ENCODE results near the gene ANLN. TPM values are rescaled to one million over a fixed set of nuclear protein-coding genes. Genes with fewer than 3 reads are reported as not detected.
A peak's percentile ranks its signal among the peaks of the same experiment; 100 is the strongest.
"Not testable (repeated sequence)": the region's sequence is repeated elsewhere in the genome, so short reads cannot be mapped to it uniquely, and the experiment has no call there.

ANLN gene
- polyA plus RNA-seq, 3 donors: 20.6 to 34.8 (median 30.3) TPM

DNA sequence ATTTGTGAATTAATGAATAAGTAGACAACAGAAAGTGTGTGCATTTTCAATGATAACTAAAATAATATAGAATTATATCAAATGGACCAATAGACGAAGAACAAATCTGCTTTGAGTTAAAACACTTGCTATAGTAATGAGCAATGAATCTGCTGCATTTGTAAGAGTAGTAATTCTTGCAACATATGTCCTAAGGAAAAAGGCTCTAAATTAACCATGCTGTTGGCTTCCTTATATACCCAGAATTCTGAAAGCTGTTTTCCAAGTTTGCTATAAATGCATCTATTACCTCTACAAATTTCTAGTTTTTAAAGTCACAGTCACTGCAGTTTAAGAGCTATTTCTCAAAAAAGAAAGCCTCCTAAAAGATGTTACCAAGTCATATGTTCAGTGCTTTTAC is 20.5 kb upstream of the ANLN start:
- DNase-seq (ENCODE audit: extremely low read depth in 1 of 11, low read depth in 9 of 11, low spot score in 4 of 11): no peak

GRCh38 chr7:36370046-36370445 is 19.6 kb upstream of the ANLN start:
- DNase-seq (ENCODE audit: extremely low read depth in 1 of 11, low read depth in 9 of 11, low spot score in 4 of 11): no peak

GRCh38 chr7:36372156-36372555 is 17.5 kb upstream of the ANLN start:
- DNase-seq (ENCODE audit: extremely low read depth in 1 of 11, low read depth in 9 of 11, low spot score in 4 of 11): no peak

GRCh38 chr7:36378555-36378954 is 11.1 kb upstream of the ANLN start:
- DNase-seq (ENCODE audit: extremely low read depth in 1 of 11, low read depth in 9 of 11, low spot score in 4 of 11): not testable (repeated sequence)

DNA sequence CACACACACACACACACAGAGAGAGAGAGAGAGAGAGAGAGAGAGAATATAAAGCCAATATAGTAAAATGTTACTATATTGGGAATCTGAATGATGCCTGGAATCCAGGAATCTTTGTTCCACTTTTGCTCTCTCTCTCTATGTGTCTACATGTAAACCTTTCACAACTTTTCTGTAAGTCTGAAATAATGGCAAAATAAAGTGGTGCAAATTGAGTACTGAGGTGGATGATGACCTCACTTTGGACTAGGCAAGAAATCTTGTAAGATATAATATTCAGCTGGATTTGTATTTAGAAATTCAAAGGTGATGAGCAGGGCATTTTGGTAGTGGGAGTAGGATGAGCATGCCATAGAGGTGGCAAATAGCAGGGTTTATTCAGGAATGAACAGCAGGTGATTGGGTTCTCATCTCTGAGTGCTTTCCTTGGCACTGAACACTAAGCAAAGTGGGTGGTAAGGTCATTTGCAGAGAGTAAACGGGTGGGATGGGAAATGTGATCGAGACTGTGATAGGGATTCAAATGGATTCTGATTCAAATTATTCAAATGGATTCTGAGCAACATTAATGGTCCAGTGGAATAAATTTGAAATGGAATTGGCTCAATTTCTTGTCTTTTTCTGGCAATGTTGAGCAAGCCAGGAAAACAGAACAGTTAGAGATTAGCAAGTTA is 9.7 kb upstream of the ANLN start:
- DNase-seq (ENCODE audit: extremely low read depth in 1 of 11, low read depth in 9 of 11, low spot score in 4 of 11): no peak

GRCh38 chr7:36381056-36381455 is 8.6 kb upstream of the ANLN start:
- no peak for DNase-seq (ENCODE audit: extremely low read depth in 1 of 11, low read depth in 9 of 11, low spot score in 4 of 11)

DNA sequence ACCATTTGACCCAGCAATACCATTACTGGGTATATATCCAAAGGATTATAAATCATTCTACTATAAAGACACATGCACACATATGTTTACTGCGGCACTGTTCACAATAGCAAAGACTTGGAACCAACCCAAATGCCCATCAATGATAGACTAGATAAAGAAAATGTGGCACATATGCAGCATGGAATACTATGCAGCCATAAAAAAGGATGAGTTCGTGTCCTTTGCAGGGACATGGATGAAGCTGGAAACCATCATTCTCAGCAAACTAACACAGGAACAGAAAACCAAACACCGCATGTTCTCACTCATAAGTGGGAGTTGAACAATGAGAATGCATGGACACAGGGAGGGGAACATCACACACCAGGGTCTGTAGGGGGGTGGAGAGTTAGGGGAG is 6.4 kb upstream of the ANLN start:
- DNase-seq (ENCODE audit: extremely low read depth in 1 of 11, low read depth in 9 of 11, low spot score in 4 of 11): not testable (repeated sequence)

DNA sequence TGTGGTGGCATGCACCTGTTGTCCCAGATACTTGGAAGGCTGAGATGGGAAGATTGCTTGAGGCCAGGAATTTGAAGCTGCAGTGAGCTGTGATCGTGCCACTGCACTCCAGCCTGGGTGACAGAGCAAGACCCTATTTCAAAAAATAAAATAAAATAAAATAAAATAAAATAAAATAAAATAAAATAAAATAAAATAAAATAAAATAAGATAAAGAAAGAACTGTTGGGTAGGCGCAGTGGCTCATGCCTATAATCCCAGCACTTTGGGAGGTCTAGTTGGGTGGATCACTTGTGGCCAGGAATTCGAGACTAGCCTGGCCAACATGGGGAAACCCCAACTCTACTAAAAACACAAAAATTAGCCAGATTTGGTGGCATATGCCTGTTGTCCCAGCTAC is 4.0 kb upstream of the ANLN start:
- not testable (repeated sequence) for DNase-seq (ENCODE audit: extremely low read depth in 1 of 11, low read depth in 9 of 11, low spot score in 4 of 11)

GRCh38 chr7:36387435-36388231 is 2.0 kb upstream of the ANLN start:
- DNase-seq (ENCODE audit: extremely low read depth in 1 of 11, low read depth in 9 of 11, low spot score in 4 of 11): no peak

DNA sequence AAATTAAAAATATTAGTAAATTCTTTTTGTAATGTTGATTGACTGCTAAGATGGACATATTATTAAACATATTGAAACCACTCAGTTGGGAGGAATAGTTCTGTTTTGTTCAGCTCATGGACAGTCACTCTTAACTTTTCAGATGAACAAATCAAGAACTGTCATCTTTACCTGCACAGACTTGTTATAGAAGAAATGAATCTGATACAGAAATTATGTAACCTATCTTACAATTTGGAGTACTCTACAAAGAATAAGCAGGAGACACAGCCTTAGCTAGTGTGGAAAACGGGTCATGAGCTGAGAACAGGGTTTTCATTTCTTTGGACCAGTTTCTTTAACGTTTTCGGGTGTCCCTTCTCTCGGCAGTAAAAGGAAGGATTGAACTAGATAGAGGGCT is 1.2 kb upstream of the ANLN start:
- DNase-seq (ENCODE audit: extremely low read depth in 1 of 11, low read depth in 9 of 11, low spot score in 4 of 11): no peak

- DNase-seq (ENCODE audit: extremely low read depth in 1 of 11, low read depth in 9 of 11, low spot score in 4 of 11): peak; percentile 62 to 77 (median 69)
Observed at GRCh38 chr7:36390199-36391090, 783 bp downstream of the ANLN start.

- DNase-seq (ENCODE audit: extremely low read depth in 1 of 11, low read depth in 9 of 11, low spot score in 4 of 11): no peak
Observed at GRCh38 chr7:36391436-36392198, 2.0 kb downstream of the ANLN start.

DNA sequence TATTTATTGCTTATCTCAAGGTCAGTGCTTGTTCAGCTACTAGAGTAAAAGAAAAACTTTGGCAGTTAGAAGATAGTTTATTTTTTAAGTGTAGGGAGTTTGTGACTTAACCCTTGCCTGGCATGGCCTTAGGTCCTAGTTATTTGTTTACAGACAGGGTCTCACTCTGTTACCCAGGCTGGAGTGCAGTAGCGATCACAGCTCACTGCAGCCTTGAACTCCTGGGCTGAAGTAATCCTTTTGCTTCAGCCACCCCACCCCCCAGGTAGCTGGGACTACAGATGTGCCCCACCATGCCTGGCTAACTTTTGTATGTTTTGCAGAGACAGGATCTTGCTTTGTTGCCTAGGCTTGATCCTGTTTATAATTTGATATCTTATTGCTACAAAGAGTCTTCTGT is 4.2 kb downstream of the ANLN start:
- no peak for DNase-seq (ENCODE audit: extremely low read depth in 1 of 11, low read depth in 9 of 11, low spot score in 4 of 11)

DNA sequence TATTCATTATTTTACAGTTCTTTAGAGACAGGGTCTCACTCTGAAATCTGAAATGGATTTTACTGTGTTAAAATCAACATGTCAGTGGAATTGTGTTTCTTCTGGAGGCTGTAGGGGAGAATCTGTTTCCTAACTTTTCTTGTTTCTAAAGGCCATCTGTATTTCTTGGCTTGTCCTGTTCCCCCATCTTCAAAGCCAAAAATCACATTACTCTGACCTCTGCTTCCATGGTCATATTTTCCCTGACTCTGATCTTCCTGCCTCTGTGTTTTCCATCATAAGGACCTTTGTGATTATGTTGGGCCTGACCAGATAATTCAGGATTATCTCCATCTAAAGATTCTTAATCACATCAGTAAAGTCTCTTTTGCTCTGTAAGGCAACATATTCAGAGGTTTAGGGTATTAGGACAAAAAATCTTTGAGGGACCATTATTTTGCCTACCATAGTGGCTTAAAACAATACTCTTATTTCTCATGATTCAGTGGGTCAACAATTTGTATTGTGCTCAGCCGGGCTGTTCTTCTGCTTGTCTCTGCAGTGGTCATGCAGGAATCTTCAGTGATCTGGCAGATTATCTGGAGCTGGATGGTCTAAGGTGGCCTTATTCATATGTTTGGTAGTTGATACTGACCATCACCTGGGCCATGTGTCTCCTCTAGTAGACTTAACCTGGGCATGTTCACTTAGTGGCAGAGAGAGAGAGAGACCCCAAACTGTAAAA is 5.7 kb downstream of the ANLN start:
- no peak for DNase-seq (ENCODE audit: extremely low read depth in 1 of 11, low read depth in 9 of 11, low spot score in 4 of 11)

DNA sequence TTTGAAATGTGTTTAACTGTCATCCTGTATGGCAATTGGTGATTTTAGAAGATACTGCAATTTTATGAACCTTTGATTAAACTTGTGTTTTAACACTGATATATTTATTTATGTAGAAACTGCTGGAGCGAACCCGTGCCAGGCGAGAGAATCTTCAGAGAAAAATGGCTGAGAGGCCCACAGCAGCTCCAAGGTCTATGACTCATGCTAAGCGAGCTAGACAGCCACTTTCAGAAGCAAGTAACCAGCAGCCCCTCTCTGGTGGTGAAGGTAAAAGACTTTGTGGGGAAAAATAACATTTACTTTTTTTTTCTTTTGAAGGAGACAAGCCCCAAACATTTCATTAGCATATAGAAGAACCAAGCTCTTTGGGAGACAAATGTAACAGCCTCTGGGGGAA is 6.5 kb downstream of the ANLN start:
- DNase-seq (ENCODE audit: extremely low read depth in 1 of 11, low read depth in 9 of 11, low spot score in 4 of 11): no peak

DNA sequence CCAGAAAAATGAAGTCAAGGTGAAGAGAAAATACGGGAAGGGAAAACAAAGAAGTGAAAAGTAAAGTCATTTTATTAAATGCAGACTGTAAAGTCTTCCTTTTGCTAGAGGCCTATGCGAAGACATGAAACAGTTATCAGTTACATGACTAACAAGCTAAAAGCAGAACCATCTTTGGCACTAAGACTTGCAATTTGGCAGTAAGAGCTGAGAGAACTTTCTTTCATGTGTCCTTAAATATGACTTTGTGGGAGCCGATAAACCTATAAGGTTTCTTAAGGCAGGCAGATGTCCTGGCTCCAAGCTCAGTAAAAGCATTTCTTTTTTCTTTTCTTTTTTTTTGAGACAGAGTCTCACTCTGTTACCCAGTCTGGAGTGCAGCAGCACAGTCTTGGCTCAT is 10.4 kb downstream of the ANLN start:
- DNase-seq (ENCODE audit: extremely low read depth in 1 of 11, low read depth in 9 of 11, low spot score in 4 of 11): no peak

DNA sequence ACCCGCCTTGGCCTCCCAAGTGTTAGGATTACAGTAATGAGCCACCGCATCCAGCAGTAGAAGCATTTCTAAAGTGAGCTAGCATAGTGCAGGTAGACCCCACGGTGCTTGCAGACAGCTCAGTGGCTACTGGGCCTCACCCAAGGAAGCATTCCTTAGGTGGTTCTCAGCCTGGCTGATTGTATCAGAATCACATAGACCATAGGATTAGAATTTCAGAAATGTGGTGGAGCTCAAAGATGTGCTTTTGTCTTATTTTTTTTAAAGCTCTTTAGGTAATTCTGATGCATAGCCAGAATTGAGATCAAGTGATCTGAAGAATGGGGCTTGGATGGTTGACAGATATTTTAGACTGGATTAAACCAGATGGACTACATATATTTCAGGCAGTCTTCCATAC is 10.9 kb downstream of the ANLN start:
- DNase-seq (ENCODE audit: extremely low read depth in 1 of 11, low read depth in 9 of 11, low spot score in 4 of 11): no peak

DNA sequence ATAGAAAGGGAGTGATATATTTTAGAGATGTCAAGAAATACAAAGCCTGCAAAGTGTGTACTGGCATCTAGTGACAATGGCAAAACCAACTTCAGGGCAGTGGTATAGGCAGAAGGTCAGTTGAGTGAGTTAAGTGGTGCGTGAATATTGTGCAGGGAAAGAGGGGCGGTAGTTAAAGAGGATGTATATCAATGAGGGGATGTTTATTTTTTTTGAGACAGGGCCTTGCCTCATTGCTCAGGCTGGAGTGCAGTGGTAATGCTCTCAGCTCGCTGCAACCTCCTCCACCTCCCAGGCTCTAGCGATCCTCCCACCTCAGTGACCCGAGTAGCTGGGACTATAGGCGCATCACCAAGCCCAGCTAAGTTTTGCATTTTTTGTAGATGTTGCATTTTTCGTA is 13.8 kb downstream of the ANLN start:
- DNase-seq (ENCODE audit: extremely low read depth in 1 of 11, low read depth in 9 of 11, low spot score in 4 of 11): no peak

Measured in renal cortex interstitium (tissue), 11 donors.